Neutrophil (primary cell): ENCODE data around the gene KRT10.

Experiments used
- H3K27ac ChIP-seq: fragments of 200-600 bp; sonication (generic); 2 replicates; pipeline ENCODE4 v1.5.1; 2016; ENCODE audit warnings: mild to moderate bottlenecking, moderate library complexity
- H3K27me3 ChIP-seq: fragments of 200-600 bp; sonication (generic); 2 replicates; pipeline ENCODE4 v1.6.0; 2016; ENCODE audit warnings: mild to moderate bottlenecking
- H3K36me3 ChIP-seq: fragments of 200-600 bp; sonication (generic); 2 replicates; pipeline ENCODE4 v1.5.1; 2017
- H3K4me1 ChIP-seq, 2 experiments: fragments of 200-600 bp in 1 of 2; sonication (generic) in 1 of 2; 1 replicate in 1 of 2; 2 replicates in 1 of 2; pipeline versions ENCODE4 v1.5.1 to v1.6.1; 2013 to 2016; ENCODE audit warnings: low read depth in 1 of 2, low read length in 1 of 2, mild to moderate bottlenecking in 1 of 2, moderate library complexity in 1 of 2; ENCODE audit not compliant: control insufficient read depth in 1 of 2, insufficient read depth in 1 of 2
- H3K4me3 ChIP-seq, 2 experiments: fragments of 200-600 bp in 1 of 2; sonication (generic) in 1 of 2; 1 replicate in 1 of 2; 2 replicates in 1 of 2; pipeline ENCODE4 v1.5.1; 2013 to 2016; ENCODE audit warnings: low read depth in 1 of 2, low read length in 1 of 2, mild to moderate bottlenecking in 1 of 2, moderate library complexity in 1 of 2
- H3K9me3 ChIP-seq: fragments of 200-600 bp; sonication (generic); 2 replicates; pipeline ENCODE4 v1.5.1; 2016
- CTCF ChIP-seq: fragments of 200-600 bp; sonication (generic); IDR thresholded peaks from 2 replicates; pipeline ENCODE4 v1.5.1; 2016; ENCODE audit warnings: antibody characterized with exemption

The KRT10 gene

GRCh38 chr17:40778461-40778860 lies 44.0 kb downstream of the KRT10 start:
- Histone ChIP-seq H3K9me3 (no peaks in the 10 kb centered on the region), H3K27me3 (peaks cover 96% of the 10 kb centered on the region)

GRCh38 chr17:40777971-40778370 lies 44.4 kb downstream of the KRT10 start:
- no peak overlapping the region for H3K4me3 ChIP-seq
- peaks cover 96% of the 10 kb centered on the region for H3K27me3 ChIP-seq
- TF ChIP-seq CTCF = no peak
- no peaks in the 10 kb centered on the region for H3K9me3 ChIP-seq
- no peaks in the 10 kb centered on the region for H3K36me3 ChIP-seq
- no peaks in the 10 kb centered on the region for H3K4me1 ChIP-seq
- no peak overlapping the region for H3K27ac ChIP-seq

More at GRCh38 chr17:40778461-40778860, 44.0 kb downstream of the KRT10 start:
- Histone ChIP-seq H3K4me3 (no peak overlapping the region), H3K27ac (no peak overlapping the region), H3K4me1 (no peaks in the 10 kb centered on the region), H3K36me3 (no peaks in the 10 kb centered on the region)
- TF ChIP-seq CTCF = no peak

- no peaks in the 10 kb centered on the region for H3K9me3 ChIP-seq
- no peaks in the 10 kb centered on the region for H3K36me3 ChIP-seq
- H3K27ac ChIP-seq = no peak overlapping the region
- no peak for TF ChIP-seq CTCF
- no peaks in the 10 kb centered on the region for H3K4me1 ChIP-seq
- peaks cover 97% of the 10 kb centered on the region for H3K27me3 ChIP-seq
- H3K4me3 ChIP-seq = no peak overlapping the region
These were observed 45.0 kb downstream of the KRT10 start for GRCh38 chr17:40777459-40777858.

GRCh38 chr17:40775945-40776344 lies 46.5 kb downstream of the KRT10 start:
- no peak for TF ChIP-seq CTCF
- no peaks in the 10 kb centered on the region for H3K4me1 ChIP-seq
- H3K36me3 ChIP-seq = no peaks in the 10 kb centered on the region
- H3K9me3 ChIP-seq = no peaks in the 10 kb centered on the region
- no peak overlapping the region for H3K4me3 ChIP-seq
- no peak overlapping the region for H3K27ac ChIP-seq
- H3K27me3 ChIP-seq = peaks cover 98% of the 10 kb centered on the region

- no peaks in the 10 kb centered on the region for H3K9me3 ChIP-seq
- H3K4me3 ChIP-seq = no peak within 1 kb of the TSS
- no peak within 1 kb of the TSS for H3K27ac ChIP-seq
- H3K27me3 ChIP-seq = peaks cover 96% of the 10 kb centered on the region
- no peak for TF ChIP-seq CTCF
- H3K36me3 ChIP-seq = no peaks in the 10 kb centered on the region
- H3K4me1 ChIP-seq = no peaks in the 10 kb centered on the region
These were observed 50.3 kb downstream of the KRT10 start, which contains the start of gene KRT26 for GRCh38 chr17:40772101-40772500. TSS of gene KRT26 (minus strand) at chr17:40772201. CDS start at chr17:40772113, 88 bp downstream.
